ENCODE measurements around the gene AKT1. TPM values are rescaled to one million over a fixed set of nuclear protein-coding genes. Genes with fewer than 3 reads are reported as not detected.

AKT1 gene
- total and polyA plus RNA-seq, 2 of the 4 experiments (the other 2 are of a cell fraction): 193 to 221 TPM

DNA sequence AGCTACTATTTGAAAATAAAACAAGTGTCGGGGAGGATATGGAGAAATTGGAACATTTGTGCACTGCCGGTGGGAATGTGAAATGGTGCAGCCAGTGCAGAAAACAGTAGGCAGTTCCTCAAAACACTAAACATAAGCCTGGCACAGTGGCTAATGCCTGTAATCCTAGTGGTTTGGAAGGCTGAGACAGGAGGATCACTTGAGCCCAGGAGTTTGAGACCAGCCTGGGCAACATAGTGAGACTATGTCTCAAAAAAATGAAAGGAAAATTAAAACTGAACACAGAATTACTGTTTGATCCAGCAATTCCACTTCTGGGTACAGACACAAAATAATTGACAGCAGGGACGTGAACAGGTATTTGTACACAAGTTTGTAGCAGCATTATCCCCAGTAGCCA lies 30.0 kb downstream of the AKT1 start:
- no peak overlapping the region for H4K5ac ChIP-seq (ENCODE audit: low read depth, low read length)
- no peak overlapping the region for H3K14ac ChIP-seq (replicated peaks; ENCODE audit: low read depth, low read length)
- no peak overlapping the region for H4K8ac ChIP-seq (ENCODE audit: low read depth in 2 of 2, low read length in 2 of 2)
- BruUV-seq (replicated peaks): no TSS peak
- H2BK120ac ChIP-seq (ENCODE audit: low read depth, low read length): no peak overlapping the region
- no peak overlapping the region for H3K18ac ChIP-seq (ENCODE audit: low read depth, low read length)
- no peak overlapping the region for H2AFZ ChIP-seq (replicated peaks; ENCODE audit: low read length, poor library complexity)
- H3K9me3 ChIP-seq (ENCODE audit: control insufficient read depth, insufficient read depth, low read length): no peaks in the 10 kb centered on the region
- peaks cover 11% of the 10 kb centered on the region for H4K20me1 ChIP-seq (ENCODE audit: insufficient read depth, low read length)
- H3K4ac ChIP-seq (ENCODE audit: low read depth, low read length): no peak overlapping the region
- H3K36me3 ChIP-seq (ENCODE audit: control insufficient read depth, insufficient read depth, low read length): peaks cover 4% of the 10 kb centered on the region
- intact Hi-C loops (cut with micrococcal nuclease) (no loop called here), in situ Hi-C loops (cut with MboI; ENCODE audit: low sequenced_read_pairs) (loop anchor here (5.0 kb wide), 1 partner anchor 57 kb away; no protein-coding TSS in a partner anchor), dilution Hi-C loops (cut with HindIII; ENCODE audit: low sequenced_read_pairs, unreplicated experiment) (no loop called here)
- ATAC-seq (ENCODE audit: low read depth) (no peak), DNase-seq (no peak)
- ChIA-PET CTCF (interaction anchor here (1.1 kb wide), 1 partner anchor 61 kb away, joined by 4 read pairs; no protein-coding TSS in a partner anchor), POLR2A (ENCODE audit: unreplicated experiment) (no interaction called here)
- no peak overlapping the region for H3K23ac ChIP-seq (ENCODE audit: low read depth, low read length)
- no peak overlapping the region for H3K9ac ChIP-seq (ENCODE audit: low read depth, low read length)
- H3K4me1 ChIP-seq (ENCODE audit: control insufficient read depth, insufficient read depth, low read length): peaks cover 5% of the 10 kb centered on the region
- TF ChIP-seq NFE2L2 (IDR thresholded peaks at IDR 0.05; ENCODE audit: low read depth, low read length) (no peak), POLR2A (IDR thresholded peaks at IDR 0.05; ENCODE audit: low read depth, low read length) (no peak), SMC3 (IDR thresholded peaks at IDR 0.05; ENCODE audit: low read depth, low read length) (no peak), USF2 (IDR thresholded peaks at IDR 0.05; ENCODE audit: low read depth, low read length) (no peak), RAD21 (IDR thresholded peaks at IDR 0.05; ENCODE audit: low read length) (no peak)
- peaks cover 0 to 3% of the 10 kb centered on the region in 2 experiments; a peak in 1 of 4 replicates for H3K79me1 ChIP-seq (ENCODE audit: low read depth in 1 of 2, low read length in 2 of 2)
- no peak overlapping the region for H3K56ac ChIP-seq (ENCODE audit: extremely low read depth, insufficient read depth, low read length)
- no peak overlapping the region for H4K91ac ChIP-seq (ENCODE audit: insufficient read depth, low read depth, low read length)
- no peak overlapping the region for H3K27ac ChIP-seq (ENCODE audit: insufficient read depth, low read length)
- WGBS, 2 experiments (ENCODE audit: extremely low coverage in 2 of 2, insufficient read length in 1 of 2): no CpG with 5 or more reads among the region's 3 CpGs
- H3K9me1 ChIP-seq (ENCODE audit: insufficient read depth, low read length): no peaks in the 10 kb centered on the region
- no peak overlapping the region for H2AK9ac ChIP-seq (replicated peaks; ENCODE audit: low read depth, low read length, poor library complexity)
- H3K4me2 ChIP-seq (ENCODE audit: low read depth, low read length): no peak overlapping the region
- H3K4me3 ChIP-seq (ENCODE audit: insufficient read depth, low read depth, low read length): no peak overlapping the region
- no peak overlapping the region for H2BK15ac ChIP-seq (ENCODE audit: low read depth, low read length)
- H2BK5ac ChIP-seq (ENCODE audit: low read depth, low read length, poor library complexity, severe bottlenecking): no peak overlapping the region
- no peak overlapping the region for H2AK5ac ChIP-seq (ENCODE audit: low read depth, low read length)
- H3K27me3 ChIP-seq (ENCODE audit: control insufficient read depth, insufficient read depth, low read length): no peaks in the 10 kb centered on the region
- no peak overlapping the region for H2BK20ac ChIP-seq (ENCODE audit: low read depth, low read length)
